ENCODE results near the gene NOX3.
"Not testable (repeated sequence)": the region's sequence is repeated elsewhere in the genome, so short reads cannot be mapped to it uniquely, and the experiment has no call there.

The NOX3 gene

GRCh38 chr6:155362968-155363632 is 92.5 kb downstream of the NOX3 start:
- DNase-seq = not testable (repeated sequence)

GRCh38 chr6:155354167-155354566 is 101.5 kb downstream of the NOX3 start:
- DNase-seq = no peak

GRCh38 chr6:155352811-155353210 is 102.8 kb downstream of the NOX3 start:
- no peak for DNase-seq

- no peak for DNase-seq
Observed at GRCh38 chr6:155352130-155352420, 103.6 kb downstream of the NOX3 start.

DNA sequence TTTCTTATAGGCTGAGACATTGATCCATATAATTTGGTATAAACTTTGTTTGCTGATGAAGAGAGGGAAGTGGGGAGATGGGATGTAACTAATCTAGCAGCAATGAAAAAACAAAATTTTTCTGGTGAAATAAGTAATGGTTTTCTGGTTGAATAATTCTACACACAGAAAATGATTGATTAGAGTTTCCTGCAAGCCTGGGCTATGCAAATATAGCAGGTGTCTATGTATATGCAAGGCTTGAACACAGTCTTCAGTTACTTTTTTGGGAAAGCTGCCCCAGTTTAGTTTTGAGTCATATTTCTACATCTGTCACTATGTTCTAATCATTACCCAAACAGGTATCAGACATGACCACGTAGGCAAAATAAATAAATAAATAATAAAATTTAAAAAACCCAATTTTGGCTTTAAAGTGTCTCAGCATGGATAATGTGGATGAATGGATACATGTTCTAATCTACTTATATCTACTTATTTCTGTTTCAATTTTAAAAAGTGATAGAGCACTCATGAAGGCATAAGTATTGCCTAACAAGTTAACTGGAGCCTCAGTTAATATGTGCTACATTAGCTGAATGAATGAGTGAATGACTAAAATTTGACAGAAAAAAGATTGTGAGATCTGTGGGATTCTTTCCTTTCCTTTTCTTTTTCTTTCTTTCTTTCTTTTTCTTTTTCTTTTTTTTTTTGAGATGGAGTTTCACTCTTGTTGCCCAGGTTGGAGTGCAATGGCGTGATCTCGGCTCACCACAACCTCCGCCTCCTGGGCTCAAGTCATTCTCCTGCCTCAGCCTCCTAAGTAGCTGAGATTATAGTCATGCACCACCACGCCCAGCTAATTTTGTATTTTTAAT is 104.1 kb downstream of the NOX3 start:
- no peak for DNase-seq

DNA sequence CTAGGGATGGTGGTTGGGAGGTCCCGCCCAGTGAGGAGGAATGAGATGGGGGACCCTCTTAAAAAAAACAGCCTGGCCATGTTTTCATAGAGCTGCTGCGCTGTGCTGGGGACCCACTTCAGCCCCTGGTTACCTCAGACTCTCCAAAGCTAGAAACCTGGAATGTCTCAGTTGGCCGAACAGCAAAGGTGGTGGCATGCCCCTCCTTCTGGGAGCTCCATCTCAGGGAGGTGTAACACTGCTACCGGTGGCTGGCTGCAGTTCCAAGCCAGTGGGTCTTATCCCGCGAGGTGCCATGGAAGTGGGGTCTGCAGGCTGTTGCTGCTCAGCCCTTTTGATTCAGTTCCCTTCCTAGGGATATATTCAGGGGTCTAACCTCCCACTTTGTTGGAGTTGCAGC is 105.7 kb downstream of the NOX3 start:
- no peak for DNase-seq

DNA sequence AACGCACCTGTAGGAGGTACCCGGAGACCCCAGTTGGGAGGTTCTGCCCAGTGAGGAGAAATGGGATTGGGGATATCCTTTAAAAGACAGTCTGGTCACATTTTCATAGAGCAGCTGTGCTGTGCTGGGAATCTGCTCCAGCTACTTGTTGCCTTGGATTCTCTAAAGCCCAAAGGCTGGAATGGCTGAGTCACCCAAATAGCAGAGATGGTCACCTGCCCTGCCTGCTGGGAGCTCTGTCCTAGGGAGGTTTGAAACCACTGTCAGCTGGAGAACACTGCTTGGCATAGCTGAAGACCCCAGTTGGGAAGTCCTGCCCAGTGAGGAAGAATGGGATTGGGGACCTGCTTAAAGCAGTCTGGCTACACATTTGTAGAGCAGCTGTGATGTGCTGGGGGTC is 106.5 kb downstream of the NOX3 start:
- no peak for DNase-seq

DNA sequence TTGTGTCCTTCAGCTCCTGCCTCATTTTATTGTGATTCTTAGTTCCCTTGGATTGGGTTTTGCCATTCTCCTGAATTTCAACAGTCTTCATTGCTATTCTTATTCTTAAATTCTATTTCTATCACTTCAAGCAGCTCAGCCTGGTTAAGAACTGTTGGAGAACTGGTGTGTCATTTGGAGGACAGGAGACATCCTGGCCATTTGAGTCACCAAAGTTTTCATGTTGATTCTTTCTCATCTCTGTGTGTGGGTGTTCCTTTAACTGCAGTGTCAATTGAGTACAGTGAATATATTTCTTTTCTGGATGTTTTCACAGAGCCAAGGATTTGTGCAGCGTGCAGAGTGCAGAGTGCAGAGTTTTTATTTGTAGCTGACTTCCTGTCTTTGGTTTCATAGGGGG is 107.8 kb downstream of the NOX3 start:
- DNase-seq = no peak

DNA sequence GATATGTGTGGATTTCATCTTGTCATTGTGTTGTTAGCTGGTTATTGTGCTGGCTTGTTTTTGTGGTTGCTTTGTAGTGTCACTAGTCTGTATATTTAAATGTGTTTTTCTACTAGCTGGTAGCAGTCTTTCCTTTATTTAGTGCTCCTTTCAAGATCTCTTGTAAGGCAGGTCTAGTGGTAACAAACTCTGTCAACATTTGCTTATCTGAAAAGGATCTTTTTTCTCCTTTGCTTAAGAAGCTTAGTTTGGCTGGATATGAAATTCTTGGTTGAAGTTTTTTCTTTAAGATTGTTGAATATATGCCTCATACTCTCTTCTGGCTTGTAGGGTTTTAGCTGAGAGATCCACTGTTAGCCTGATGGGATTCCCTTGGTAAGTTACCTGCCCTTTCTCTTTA is 108.7 kb downstream of the NOX3 start:
- no peak for DNase-seq
